Measurements from ENCODE around the gene PARP8.
"Not testable (repeated sequence)": the region's sequence is repeated elsewhere in the genome, so short reads cannot be mapped to it uniquely, and the experiment has no call there.

The PARP8 gene

GRCh38 chr5:50684721-50685120 is 18.3 kb downstream of the PARP8 start:
- Histone ChIP-seq H3K36me3 (ENCODE audit: control insufficient read depth in 2 of 2, insufficient read depth in 2 of 2, low read length in 2 of 2) (no peaks in the 10 kb centered on the region), H3K9ac (ENCODE audit: low read length in 2 of 2) (no peak overlapping the region), H3K4me3 (ENCODE audit: low read length in 2 of 2) (no peak overlapping the region), H3K27ac (ENCODE audit: low read length) (no peak overlapping the region), H3K9me3 (ENCODE audit: control insufficient read depth in 2 of 2, low read length in 2 of 2) (no peaks in the 10 kb centered on the region), H3K27me3 (ENCODE audit: control insufficient read depth in 1 of 2, insufficient read depth in 2 of 2, low read length in 2 of 2) (no peaks in the 10 kb centered on the region), H3K4me1 (ENCODE audit: control insufficient read depth, insufficient read depth, low read length) (peaks cover 3% of the 10 kb centered on the region)

- H3K27me3 ChIP-seq (ENCODE audit: control insufficient read depth in 1 of 2, insufficient read depth in 2 of 2, low read length in 2 of 2), result no peaks in the 10 kb centered on the region
- no peaks in the 10 kb centered on the region for H3K9me3 ChIP-seq (ENCODE audit: control insufficient read depth in 2 of 2, low read length in 2 of 2)
- H3K27ac ChIP-seq (ENCODE audit: low read length), result no peak overlapping the region
- no peaks in the 10 kb centered on the region for H3K36me3 ChIP-seq (ENCODE audit: control insufficient read depth in 2 of 2, insufficient read depth in 2 of 2, low read length in 2 of 2)
- H3K4me1 ChIP-seq (ENCODE audit: control insufficient read depth, insufficient read depth, low read length), result peaks cover 3% of the 10 kb centered on the region
- H3K4me3 ChIP-seq (ENCODE audit: low read length in 2 of 2), result no peak overlapping the region
- H3K9ac ChIP-seq (ENCODE audit: low read length in 2 of 2), result no peak overlapping the region
These were observed 21.1 kb downstream of the PARP8 start for GRCh38 chr5:50687548-50687947.

GRCh38 chr5:50691399-50692016 is 25.1 kb downstream of the PARP8 start:
- no peaks in the 10 kb centered on the region for H3K36me3 ChIP-seq (ENCODE audit: control insufficient read depth in 2 of 2, insufficient read depth in 2 of 2, low read length in 2 of 2)
- no peaks in the 10 kb centered on the region for H3K27me3 ChIP-seq (ENCODE audit: control insufficient read depth in 1 of 2, insufficient read depth in 2 of 2, low read length in 2 of 2)
- no peaks in the 10 kb centered on the region for H3K4me1 ChIP-seq (ENCODE audit: control insufficient read depth, insufficient read depth, low read length)
- no peaks in the 10 kb centered on the region for H3K9me3 ChIP-seq (ENCODE audit: control insufficient read depth in 2 of 2, low read length in 2 of 2)
- no peak overlapping the region for H3K9ac ChIP-seq (ENCODE audit: low read length in 2 of 2)
- no peak overlapping the region for H3K4me3 ChIP-seq (ENCODE audit: low read length in 2 of 2)
- no peak overlapping the region for H3K27ac ChIP-seq (ENCODE audit: low read length)

GRCh38 chr5:50694027-50694590 is 27.7 kb downstream of the PARP8 start:
- no peak overlapping the region for H3K27ac ChIP-seq (ENCODE audit: low read length)
- H3K4me1 ChIP-seq (ENCODE audit: control insufficient read depth, insufficient read depth, low read length), result no peaks in the 10 kb centered on the region
- no peak overlapping the region for H3K9ac ChIP-seq (ENCODE audit: low read length in 2 of 2)
- H3K9me3 ChIP-seq (ENCODE audit: control insufficient read depth in 2 of 2, low read length in 2 of 2), result no peaks in the 10 kb centered on the region
- no peaks in the 10 kb centered on the region for H3K36me3 ChIP-seq (ENCODE audit: control insufficient read depth in 2 of 2, insufficient read depth in 2 of 2, low read length in 2 of 2)
- no peak overlapping the region for H3K4me3 ChIP-seq (ENCODE audit: low read length in 2 of 2)
- no peaks in the 10 kb centered on the region for H3K27me3 ChIP-seq (ENCODE audit: control insufficient read depth in 1 of 2, insufficient read depth in 2 of 2, low read length in 2 of 2)

GRCh38 chr5:50694626-50695025 is 28.2 kb downstream of the PARP8 start:
- H3K27me3 ChIP-seq (ENCODE audit: control insufficient read depth in 1 of 2, insufficient read depth in 2 of 2, low read length in 2 of 2); H3K4me1 ChIP-seq (ENCODE audit: control insufficient read depth, insufficient read depth, low read length); H3K27ac ChIP-seq (ENCODE audit: low read length); H3K4me3 ChIP-seq (ENCODE audit: low read length in 2 of 2); H3K9ac ChIP-seq (ENCODE audit: low read length in 2 of 2); H3K36me3 ChIP-seq (ENCODE audit: control insufficient read depth in 2 of 2, insufficient read depth in 2 of 2, low read length in 2 of 2); H3K9me3 ChIP-seq (ENCODE audit: control insufficient read depth in 2 of 2, low read length in 2 of 2): not testable (repeated sequence)

- no peaks in the 10 kb centered on the region for H3K9me3 ChIP-seq (ENCODE audit: control insufficient read depth in 2 of 2, low read length in 2 of 2)
- no peak overlapping the region for H3K27ac ChIP-seq (ENCODE audit: low read length)
- no peaks in the 10 kb centered on the region for H3K4me1 ChIP-seq (ENCODE audit: control insufficient read depth, insufficient read depth, low read length)
- no peaks in the 10 kb centered on the region for H3K27me3 ChIP-seq (ENCODE audit: control insufficient read depth in 1 of 2, insufficient read depth in 2 of 2, low read length in 2 of 2)
- H3K4me3 ChIP-seq (ENCODE audit: low read length in 2 of 2), result no peak overlapping the region
- H3K9ac ChIP-seq (ENCODE audit: low read length in 2 of 2), result no peak overlapping the region
- no peaks in the 10 kb centered on the region for H3K36me3 ChIP-seq (ENCODE audit: control insufficient read depth in 2 of 2, insufficient read depth in 2 of 2, low read length in 2 of 2)
These were observed 31.3 kb downstream of the PARP8 start for GRCh38 chr5:50697739-50698138.

- Histone ChIP-seq H3K4me1 (ENCODE audit: control insufficient read depth, insufficient read depth, low read length) (no peaks in the 10 kb centered on the region), H3K9ac (ENCODE audit: low read length in 2 of 2) (no peak overlapping the region), H3K27me3 (ENCODE audit: control insufficient read depth in 1 of 2, insufficient read depth in 2 of 2, low read length in 2 of 2) (no peaks in the 10 kb centered on the region)
These were observed 33.3 kb downstream of the PARP8 start for GRCh38 chr5:50699737-50700136.

GRCh38 chr5:50700706-50701105 is 34.3 kb downstream of the PARP8 start:
- Histone ChIP-seq H3K27me3 (ENCODE audit: control insufficient read depth in 1 of 2, insufficient read depth in 2 of 2, low read length in 2 of 2) (no peaks in the 10 kb centered on the region), H3K36me3 (ENCODE audit: control insufficient read depth in 2 of 2, insufficient read depth in 2 of 2, low read length in 2 of 2) (no peaks in the 10 kb centered on the region), H3K27ac (ENCODE audit: low read length) (no peak overlapping the region), H3K9ac (ENCODE audit: low read length in 2 of 2) (no peak overlapping the region), H3K9me3 (ENCODE audit: control insufficient read depth in 2 of 2, low read length in 2 of 2) (no peaks in the 10 kb centered on the region), H3K4me1 (ENCODE audit: control insufficient read depth, insufficient read depth, low read length) (no peaks in the 10 kb centered on the region), H3K4me3 (ENCODE audit: low read length in 2 of 2) (no peak overlapping the region)

More at GRCh38 chr5:50699737-50700136, 33.3 kb downstream of the PARP8 start:
- Histone ChIP-seq H3K27ac (ENCODE audit: low read length) (no peak overlapping the region), H3K9me3 (ENCODE audit: control insufficient read depth in 2 of 2, low read length in 2 of 2) (no peaks in the 10 kb centered on the region), H3K4me3 (ENCODE audit: low read length in 2 of 2) (no peak overlapping the region), H3K36me3 (ENCODE audit: control insufficient read depth in 2 of 2, insufficient read depth in 2 of 2, low read length in 2 of 2) (no peaks in the 10 kb centered on the region)

- Histone ChIP-seq H3K27ac (ENCODE audit: low read length) (no peak overlapping the region), H3K36me3 (ENCODE audit: control insufficient read depth in 2 of 2, insufficient read depth in 2 of 2, low read length in 2 of 2) (no peaks in the 10 kb centered on the region), H3K27me3 (ENCODE audit: control insufficient read depth in 1 of 2, insufficient read depth in 2 of 2, low read length in 2 of 2) (no peaks in the 10 kb centered on the region), H3K4me3 (ENCODE audit: low read length in 2 of 2) (no peak overlapping the region), H3K4me1 (ENCODE audit: control insufficient read depth, insufficient read depth, low read length) (no peaks in the 10 kb centered on the region), H3K9ac (ENCODE audit: low read length in 2 of 2) (no peak overlapping the region), H3K9me3 (ENCODE audit: control insufficient read depth in 2 of 2, low read length in 2 of 2) (no peaks in the 10 kb centered on the region)
These were observed 36.4 kb downstream of the PARP8 start for GRCh38 chr5:50702615-50703366.

GRCh38 chr5:50703367-50703666 is 36.9 kb downstream of the PARP8 start:
- no peaks in the 10 kb centered on the region for H3K36me3 ChIP-seq (ENCODE audit: control insufficient read depth in 2 of 2, insufficient read depth in 2 of 2, low read length in 2 of 2)
- no peaks in the 10 kb centered on the region for H3K4me1 ChIP-seq (ENCODE audit: control insufficient read depth, insufficient read depth, low read length)
- no peak overlapping the region for H3K4me3 ChIP-seq (ENCODE audit: low read length in 2 of 2)
- H3K27ac ChIP-seq (ENCODE audit: low read length), result no peak overlapping the region
- H3K9me3 ChIP-seq (ENCODE audit: control insufficient read depth in 2 of 2, low read length in 2 of 2), result no peaks in the 10 kb centered on the region
- H3K9ac ChIP-seq (ENCODE audit: low read length in 2 of 2), result no peak overlapping the region
- H3K27me3 ChIP-seq (ENCODE audit: control insufficient read depth in 1 of 2, insufficient read depth in 2 of 2, low read length in 2 of 2), result no peaks in the 10 kb centered on the region

GRCh38 chr5:50704730-50705129 is 38.3 kb downstream of the PARP8 start:
- Histone ChIP-seq H3K27me3 (ENCODE audit: control insufficient read depth in 1 of 2, insufficient read depth in 2 of 2, low read length in 2 of 2) (no peaks in the 10 kb centered on the region), H3K4me1 (ENCODE audit: control insufficient read depth, insufficient read depth, low read length) (no peaks in the 10 kb centered on the region), H3K9me3 (ENCODE audit: control insufficient read depth in 2 of 2, low read length in 2 of 2) (no peaks in the 10 kb centered on the region), H3K4me3 (ENCODE audit: low read length in 2 of 2) (no peak overlapping the region), H3K27ac (ENCODE audit: low read length) (no peak overlapping the region), H3K9ac (ENCODE audit: low read length in 2 of 2) (no peak overlapping the region), H3K36me3 (ENCODE audit: control insufficient read depth in 2 of 2, insufficient read depth in 2 of 2, low read length in 2 of 2) (no peaks in the 10 kb centered on the region)
